Ishikawa (cell line): Measurements from ENCODE around the gene VPS33A.

ENCODE experiments used
- CEBPB ChIP-seq: IDR thresholded peaks from 2 replicates; pipeline ENCODE4 v1.6.1; 2012
- CREB1 ChIP-seq: IDR thresholded peaks from 2 replicates; pipeline ENCODE4 v1.6.1; 2012; ENCODE audit warnings: low read depth
- EGR1 ChIP-seq: IDR thresholded peaks from 2 replicates; pipeline ENCODE4 v1.6.1; 2012
- EP300 ChIP-seq: IDR thresholded peaks from 2 replicates; pipeline ENCODE4 v1.6.1; 2012; ENCODE audit warnings: borderline replicate concordance
- FOXM1 ChIP-seq: IDR thresholded peaks from 2 replicates; pipeline ENCODE4 v1.6.1; 2012; ENCODE audit warnings: low read depth, borderline replicate concordance
- MAX ChIP-seq: IDR thresholded peaks from 2 replicates; pipeline ENCODE4 v1.6.1; 2012
- NFIC ChIP-seq: IDR thresholded peaks from 2 replicates; pipeline ENCODE4 v1.6.1; 2012
- RAD21 ChIP-seq: IDR thresholded peaks from 2 replicates; pipeline ENCODE4 v1.6.1; 2012; ENCODE audit warnings: low read depth
- REST ChIP-seq: IDR thresholded peaks from 2 replicates; pipeline ENCODE4 v1.6.1; 2012; ENCODE audit warnings: low read depth, mild to moderate bottlenecking
- TAF1 ChIP-seq: IDR thresholded peaks from 2 replicates; pipeline ENCODE4 v1.6.1; 2012; ENCODE audit warnings: low read depth, mild to moderate bottlenecking
- TCF12 ChIP-seq: IDR thresholded peaks from 2 replicates; pipeline ENCODE4 v1.6.1; 2012; ENCODE audit warnings: low read depth
- TEAD4 ChIP-seq: IDR thresholded peaks from 2 replicates; pipeline ENCODE4 v1.6.1; 2012
- YY1 ChIP-seq: IDR thresholded peaks from 2 replicates; pipeline ENCODE4 v1.6.1; 2012; ENCODE audit warnings: low read depth

Gene VPS33A

GRCh38 chr12:122184517-122184916, 81.8 kb downstream of the VPS33A start:
- TF ChIP-seq CEBPB (no peak), RAD21 (no peak), TEAD4 (no peak), REST (no peak), FOXM1 (no peak), EP300 (no peak), TAF1 (no peak), YY1 (no peak), MAX (no peak), NFIC (no peak)

- TF ChIP-seq FOXM1 = no peak
- TF ChIP-seq MAX = no peak
- no peak for TF ChIP-seq EGR1
- no peak for TF ChIP-seq YY1
- TF ChIP-seq CREB1 = no peak
- no peak for TF ChIP-seq TCF12
- TF ChIP-seq EP300 = no peak
These were observed 82.7 kb downstream of the VPS33A start for GRCh38 chr12:122183588-122183940.

GRCh38 chr12:122182887-122183587, 83.3 kb downstream of the VPS33A start, which contains the start of gene LRRC43:
TSS of gene LRRC43 (plus strand) at chr12:122183123. CDS start at chr12:122183145, 22 bp downstream.
- no peak for TF ChIP-seq REST
- no peak for TF ChIP-seq YY1
- TF ChIP-seq MAX = no peak; the same call in 1 of the 2 replicates
- no peak for TF ChIP-seq CREB1
- no peak for TF ChIP-seq CEBPB
- TF ChIP-seq FOXM1 = no peak
- TF ChIP-seq TEAD4 = no peak
